Spinal cord (tissue), 10 donors: Measurements from ENCODE around the gene PIK3R5. TPM values are rescaled to one million over a fixed set of nuclear protein-coding genes. Genes with fewer than 3 reads are reported as not detected.

Experiments
- DNase-seq, 6 donors: peaks; one replicate each; pipeline versions ENCODE4 v3.0.0 to v3.0.0-alpha.2; 2013 to 2015; ENCODE audit warnings: low spot score in 6 of 6, low read depth in 4 of 6
- H3K27ac ChIP-seq: one replicate; pipeline ENCODE4 v1.5.1; 2013; ENCODE audit warnings: low read depth, low read length, control low read depth
- H3K27me3 ChIP-seq: one replicate; pipeline ENCODE4 v1.6.1; 2013; ENCODE audit warnings: low read length; ENCODE audit not compliant: control insufficient read depth, insufficient read depth
- H3K36me3 ChIP-seq: one replicate; pipeline ENCODE4 v1.6.1; 2013; ENCODE audit warnings: low read length; ENCODE audit not compliant: control insufficient read depth, insufficient read depth
- H3K4me1 ChIP-seq: one replicate; pipeline ENCODE4 v1.6.1; 2013; ENCODE audit warnings: low read length; ENCODE audit not compliant: control insufficient read depth, insufficient read depth
- H3K4me3 ChIP-seq: one replicate; pipeline ENCODE4 v1.5.1; 2013; ENCODE audit warnings: low read depth, low read length, control low read depth
- H3K9me3 ChIP-seq: one replicate; pipeline ENCODE4 v1.6.1; 2013; ENCODE audit warnings: low read length; ENCODE audit not compliant: control insufficient read depth, insufficient read depth
- WGBS: methylation state at CpG from one replicate; pipeline ENCODE4 v1.1.5; 2013; ENCODE audit warnings: missing lambda C conversion rate; ENCODE audit not compliant: insufficient coverage; 5-methylcytosine and 5-hydroxymethylcytosine counted together
- polyA plus RNA-seq, 2 donors: library from polyadenylated mRNA; unstranded; fragments of 120-200 nt; gene quantifications; one replicate each; pipeline ENCODE4 v1.2.1, GENCODE V29; 2013; ENCODE audit not compliant: insufficient read length in 2 of 2
- total RNA-seq, 2 donors: library from RNA; depleted of rRNA in 1 of 2; stranded (reverse); fragments of 120-200 nt in 1 of 2; fragments of >200 nt in 1 of 2; gene quantifications; one replicate each; pipeline versions ENCODE4 v1.2.3 to v1.2.4, GENCODE V29; 2013 to 2014
- donor health status: healthy.

The PIK3R5 gene
- total and polyA plus RNA-seq, 4 donors: 2.5 to 3.3 (median 2.7) TPM

GRCh38 chr17:8966926-8967325, 1.4 kb upstream of the PIK3R5 start:
- Histone ChIP-seq H3K27ac (no peak overlapping the region), H3K27me3 (peaks cover 39% of the 10 kb centered on the region), H3K9me3 (no peaks in the 10 kb centered on the region), H3K4me3 (no peak overlapping the region), H3K36me3 (no peaks in the 10 kb centered on the region), H3K4me1 (peaks cover 9% of the 10 kb centered on the region)
- DNase-seq: no peak
- 75% methylated on average over 8 of the region's 9 CpGs for WGBS

- DNase-seq: no peak
- WGBS: 47% methylated on average over 29 of the region's 32 CpGs
- peaks cover 9% of the 10 kb centered on the region for H3K4me1 ChIP-seq
- no peaks in the 10 kb centered on the region for H3K36me3 ChIP-seq
- peaks cover 39% of the 10 kb centered on the region for H3K27me3 ChIP-seq
- H3K4me3 ChIP-seq: no peak overlapping the region
- no peak overlapping the region for H3K27ac ChIP-seq
- no peaks in the 10 kb centered on the region for H3K9me3 ChIP-seq
Observed at GRCh38 chr17:8964801-8965393, 610 bp downstream of the PIK3R5 start.

GRCh38 chr17:8963647-8964258, 1.8 kb downstream of the PIK3R5 start:
- peaks cover 39% of the 10 kb centered on the region for H3K27me3 ChIP-seq
- WGBS: 74% methylated on average over 9 of the region's 13 CpGs
- no peaks in the 10 kb centered on the region for H3K9me3 ChIP-seq
- H3K4me1 ChIP-seq: peaks cover 9% of the 10 kb centered on the region
- H3K4me3 ChIP-seq: no peak overlapping the region
- no peaks in the 10 kb centered on the region for H3K36me3 ChIP-seq
- no peak for DNase-seq
- H3K27ac ChIP-seq: no peak overlapping the region

- Histone ChIP-seq H3K4me3 (no peak overlapping the region), H3K27ac (no peak overlapping the region), H3K27me3 (peaks cover 36% of the 10 kb centered on the region), H3K4me1 (peaks cover 9% of the 10 kb centered on the region), H3K9me3 (no peaks in the 10 kb centered on the region), H3K36me3 (no peaks in the 10 kb centered on the region)
- WGBS: 93% methylated on average over 3 of the region's 3 CpGs
- DNase-seq: no peak
Observed at GRCh38 chr17:8963014-8963413, 2.5 kb downstream of the PIK3R5 start.

- no peaks in the 10 kb centered on the region for H3K36me3 ChIP-seq
- no peak for DNase-seq
- peaks cover 9% of the 10 kb centered on the region for H3K4me1 ChIP-seq
- H3K27ac ChIP-seq: no peak overlapping the region
- 95% methylated on average over 4 of the region's 5 CpGs for WGBS
- no peak overlapping the region for H3K4me3 ChIP-seq
- no peaks in the 10 kb centered on the region for H3K9me3 ChIP-seq
- H3K27me3 ChIP-seq: peaks cover 32% of the 10 kb centered on the region
Observed at GRCh38 chr17:8961829-8962228, 3.7 kb downstream of the PIK3R5 start.

GRCh38 chr17:8960325-8961140, 5.0 kb downstream of the PIK3R5 start:
- Histone ChIP-seq H3K9me3 (no peaks in the 10 kb centered on the region), H3K27me3 (peaks cover 20% of the 10 kb centered on the region), H3K4me3 (no peak overlapping the region), H3K27ac (no peak overlapping the region), H3K36me3 (no peaks in the 10 kb centered on the region), H3K4me1 (peaks cover 6% of the 10 kb centered on the region)
- WGBS: 85% methylated on average over 9 of the region's 10 CpGs
- DNase-seq: no peak

GRCh38 chr17:8959312-8959918, 6.1 kb downstream of the PIK3R5 start:
- Histone ChIP-seq H3K36me3 (no peaks in the 10 kb centered on the region), H3K4me1 (no peaks in the 10 kb centered on the region), H3K4me3 (no peak overlapping the region), H3K27me3 (peaks cover 9% of the 10 kb centered on the region), H3K27ac (no peak overlapping the region), H3K9me3 (no peaks in the 10 kb centered on the region)
- 94% methylated on average over 9 of the region's 9 CpGs for WGBS
- DNase-seq: no peak

GRCh38 chr17:8957721-8958120, 7.8 kb downstream of the PIK3R5 start:
- no peaks in the 10 kb centered on the region for H3K4me1 ChIP-seq
- no peaks in the 10 kb centered on the region for H3K36me3 ChIP-seq
- WGBS: 93% methylated on average over 4 of the region's 8 CpGs
- H3K27ac ChIP-seq: no peak overlapping the region
- no peaks in the 10 kb centered on the region for H3K9me3 ChIP-seq
- DNase-seq: no peak
- H3K27me3 ChIP-seq: no peaks in the 10 kb centered on the region
- H3K4me3 ChIP-seq: no peak overlapping the region

- DNase-seq: no peak
- Histone ChIP-seq H3K36me3 (no peaks in the 10 kb centered on the region), H3K4me3 (no peak overlapping the region)
Observed at GRCh38 chr17:8956465-8956902, 9.0 kb downstream of the PIK3R5 start.

More at GRCh38 chr17:8956465-8956902, 9.0 kb downstream of the PIK3R5 start:
- Histone ChIP-seq H3K4me1 (no peaks in the 10 kb centered on the region), H3K9me3 (no peaks in the 10 kb centered on the region), H3K27ac (no peak overlapping the region), H3K27me3 (no peaks in the 10 kb centered on the region)
- 69% methylated on average over 3 of the region's 5 CpGs for WGBS
